GM12875 (cell line): ENCODE measurements around the gene SMG9.

Experiments
- H3K4me3 ChIP-seq: one replicate; pipeline ENCODE4 v1.5.1; 2011; ENCODE audit warnings: low read depth, low read length, control low read depth
- TF ChIP-seq, protein P1 (sequence below): IDR thresholded peaks from 2 replicates; pipeline ENCODE4 v1.5.1; 2011; ENCODE audit warnings: low read depth, mild to moderate bottlenecking, control low read depth, inconsistent platforms, low read length, moderate library complexity, borderline replicate concordance; ENCODE audit not compliant: insufficient read depth

The SMG9 gene

DNA sequence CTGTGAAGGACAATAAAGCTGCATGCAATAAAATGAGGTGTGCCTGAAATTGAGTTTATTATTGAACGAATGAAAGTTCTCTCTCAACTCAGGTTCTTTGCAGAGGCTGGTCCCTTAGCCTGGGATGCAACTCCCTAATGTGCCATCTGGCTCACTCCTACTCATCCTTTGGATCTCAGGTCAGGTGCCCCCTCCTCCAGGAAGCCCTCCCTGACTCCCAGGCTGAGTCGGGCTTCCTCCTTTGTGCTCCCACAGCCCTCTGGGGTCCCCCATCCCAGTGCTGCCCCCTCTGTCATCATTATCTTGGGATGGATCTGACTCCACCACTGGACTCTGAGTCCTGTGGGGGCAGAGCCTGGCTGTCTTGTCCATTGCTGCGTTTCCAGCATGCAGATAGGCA is 41.6 kb downstream of the SMG9 start:
- H3K4me3 ChIP-seq = no peak overlapping the region
- TF ChIP-seq, protein P1, sequence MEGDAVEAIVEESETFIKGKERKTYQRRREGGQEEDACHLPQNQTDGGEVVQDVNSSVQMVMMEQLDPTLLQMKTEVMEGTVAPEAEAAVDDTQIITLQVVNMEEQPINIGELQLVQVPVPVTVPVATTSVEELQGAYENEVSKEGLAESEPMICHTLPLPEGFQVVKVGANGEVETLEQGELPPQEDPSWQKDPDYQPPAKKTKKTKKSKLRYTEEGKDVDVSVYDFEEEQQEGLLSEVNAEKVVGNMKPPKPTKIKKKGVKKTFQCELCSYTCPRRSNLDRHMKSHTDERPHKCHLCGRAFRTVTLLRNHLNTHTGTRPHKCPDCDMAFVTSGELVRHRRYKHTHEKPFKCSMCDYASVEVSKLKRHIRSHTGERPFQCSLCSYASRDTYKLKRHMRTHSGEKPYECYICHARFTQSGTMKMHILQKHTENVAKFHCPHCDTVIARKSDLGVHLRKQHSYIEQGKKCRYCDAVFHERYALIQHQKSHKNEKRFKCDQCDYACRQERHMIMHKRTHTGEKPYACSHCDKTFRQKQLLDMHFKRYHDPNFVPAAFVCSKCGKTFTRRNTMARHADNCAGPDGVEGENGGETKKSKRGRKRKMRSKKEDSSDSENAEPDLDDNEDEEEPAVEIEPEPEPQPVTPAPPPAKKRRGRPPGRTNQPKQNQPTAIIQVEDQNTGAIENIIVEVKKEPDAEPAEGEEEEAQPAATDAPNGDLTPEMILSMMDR = no peak

DNA sequence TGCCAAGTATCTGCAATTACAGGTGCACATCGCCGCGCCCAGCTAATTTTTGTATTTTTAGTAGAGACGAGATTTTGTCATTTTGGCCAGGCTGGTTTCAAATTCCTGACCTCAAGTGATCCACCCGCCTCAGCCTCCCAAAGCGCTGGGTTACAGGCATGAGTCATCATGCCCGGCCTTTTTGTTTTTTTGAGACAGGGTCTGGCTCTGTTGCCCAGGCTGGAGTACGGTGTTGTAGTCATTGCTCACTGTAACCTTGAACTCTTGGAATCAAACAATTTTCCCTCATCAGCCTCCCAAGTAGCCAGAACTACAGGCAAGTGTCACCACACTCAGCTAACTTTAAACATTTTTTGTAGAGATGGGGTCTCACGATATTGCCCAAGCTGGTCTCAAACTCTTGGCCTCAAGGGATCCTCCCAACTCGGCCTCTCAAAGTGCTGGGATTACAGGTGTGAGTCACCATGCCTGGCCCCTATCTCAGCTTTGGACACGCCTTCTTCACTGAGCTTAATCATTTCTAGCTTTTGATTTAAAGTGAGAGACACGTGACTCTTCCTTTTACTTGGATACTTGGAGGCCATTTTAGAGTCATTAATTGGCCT is 42.9 kb downstream of the SMG9 start:
- TF ChIP-seq, protein P1 = no peak
- H3K4me3 ChIP-seq = no peak overlapping the region

DNA sequence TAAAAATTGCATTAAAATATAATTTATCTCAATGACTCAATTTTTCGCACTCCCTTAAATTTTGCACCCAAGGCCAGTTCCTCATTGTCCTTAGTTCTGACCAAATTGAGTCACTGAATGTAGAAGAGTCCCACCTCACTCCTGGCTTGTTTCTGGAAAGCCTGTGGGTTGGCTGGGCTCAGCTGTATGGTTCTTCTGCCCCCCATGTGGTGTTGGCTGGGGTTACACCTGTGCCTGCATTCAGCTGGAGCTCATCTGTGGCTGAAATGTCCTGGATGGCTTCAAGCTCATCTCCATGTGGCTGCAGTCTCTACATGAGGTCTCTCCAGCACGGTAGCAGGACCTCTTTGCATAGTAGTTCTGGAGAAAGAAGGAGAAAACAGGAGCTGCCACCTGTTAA is 46.0 kb downstream of the SMG9 start:
- H3K4me3 ChIP-seq = no peak overlapping the region
- TF ChIP-seq, protein P1 = no peak

DNA sequence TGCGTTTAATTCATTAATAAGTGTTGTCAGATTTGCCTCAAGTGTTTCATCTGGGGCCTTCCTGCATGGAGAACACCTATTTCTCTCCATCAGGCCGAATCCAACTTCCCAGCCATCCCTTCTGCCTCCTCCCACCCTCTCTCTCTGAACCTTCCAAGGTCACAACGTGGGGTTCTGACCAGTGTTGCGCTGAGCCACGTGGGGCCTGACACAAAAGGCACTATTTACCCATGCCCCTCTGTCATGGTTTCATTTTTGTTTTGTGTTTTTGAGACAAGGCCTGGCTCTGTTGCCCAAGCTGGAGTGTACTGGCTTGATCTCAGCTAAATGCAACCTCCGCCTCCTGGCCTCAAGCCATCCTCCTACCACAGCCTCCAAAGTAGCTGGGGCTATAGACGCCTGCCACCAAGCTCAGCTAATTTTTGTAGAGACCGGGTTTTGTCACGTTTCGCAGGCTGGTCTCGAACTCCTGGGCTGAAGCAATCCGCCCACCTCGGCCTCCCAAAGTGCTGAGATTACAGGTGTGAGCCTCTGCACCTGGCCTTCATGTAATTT is 47.5 kb downstream of the SMG9 start:
- H3K4me3 ChIP-seq = no peak overlapping the region
- TF ChIP-seq, protein P1 = no peak

DNA sequence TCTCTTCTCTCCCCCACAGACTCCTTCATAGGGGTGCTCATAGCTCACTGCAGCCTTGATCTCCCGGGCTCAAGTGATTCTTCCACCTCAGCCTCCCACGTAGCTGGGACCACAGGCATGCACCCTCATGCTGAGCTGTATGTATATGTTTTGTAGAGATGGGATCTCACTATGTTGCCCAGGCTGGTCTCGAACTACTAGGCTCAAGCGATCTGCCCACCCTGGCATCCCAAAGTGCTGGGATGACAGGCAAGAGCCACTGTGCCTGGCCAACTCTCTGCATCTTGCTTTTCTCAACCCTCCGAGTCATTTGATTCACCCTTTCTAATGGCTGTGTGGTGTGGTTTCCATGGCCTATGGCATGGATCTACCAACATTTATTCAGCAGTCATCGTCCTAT is 49.0 kb downstream of the SMG9 start:
- no peak overlapping the region for H3K4me3 ChIP-seq
- TF ChIP-seq, protein P1 = no peak

DNA sequence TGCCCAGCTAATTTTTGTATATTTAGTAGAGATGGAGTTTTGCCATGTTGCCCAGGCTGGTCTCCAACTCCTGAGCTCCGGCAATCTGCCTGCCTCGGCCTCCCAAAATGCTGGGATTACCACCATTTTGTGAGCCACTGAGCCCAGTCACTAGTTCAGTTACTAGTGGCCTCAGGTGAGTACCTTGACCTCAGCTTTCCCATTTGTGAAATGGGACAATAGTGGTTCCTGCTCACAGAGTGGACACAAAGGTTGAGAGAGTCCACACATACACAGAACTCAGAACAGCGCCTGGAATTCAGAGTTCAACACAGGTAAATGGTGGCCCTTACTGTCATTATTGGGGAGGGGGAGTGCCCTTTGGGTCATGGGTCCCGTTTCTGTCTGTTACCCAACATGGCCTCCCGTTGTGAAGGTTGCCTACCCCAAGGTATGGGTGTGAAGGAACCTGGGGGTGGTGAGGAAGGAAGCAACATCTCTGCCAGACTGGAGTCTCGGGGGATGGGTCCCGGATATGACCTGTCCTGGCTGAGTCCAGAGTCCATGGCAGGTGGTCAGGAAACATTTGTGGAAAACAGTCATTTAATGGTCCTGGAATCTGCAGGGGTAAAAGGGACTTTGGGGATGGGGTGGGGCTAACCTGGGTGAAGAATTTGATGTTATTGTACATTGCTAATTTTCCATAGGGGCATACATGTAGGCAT is 50.6 kb downstream of the SMG9 start:
- TF ChIP-seq, protein P1 = no peak
- no peak overlapping the region for H3K4me3 ChIP-seq
